WTC11 (cell line): ENCODE results near the gene LY6G6F.

Source experiments
- NFE2L1 ChIP-seq: sonication (generic); formaldehyde crosslinking; IDR thresholded peaks from 2 replicates; pipeline ENCODE4 v1.8.1; 2023; ENCODE audit warnings: missing genetic modification reagents
- SMAD3 ChIP-seq: sonication (generic); formaldehyde crosslinking; IDR thresholded peaks from 2 replicates; pipeline ENCODE4 v1.8.0; 2022; ENCODE audit warnings: missing genetic modification reagents, mild to moderate bottlenecking, borderline replicate concordance
- SOX15 ChIP-seq: fragments of 250-450 bp; sonication (Bioruptor Pico); IDR thresholded peaks from 2 replicates; pipeline ENCODE4 v1.9.0; 2021; ENCODE audit warnings: mild to moderate bottlenecking
- ZNF121 ChIP-seq: sonication (generic); formaldehyde crosslinking; IDR thresholded peaks from 2 replicates; pipeline ENCODE4 v1.8.0; 2023; ENCODE audit warnings: missing genetic modification reagents
- TF ChIP-seq, protein P1 (sequence below): sonication (generic); formaldehyde crosslinking; IDR thresholded peaks from 2 replicates; pipeline ENCODE4 v1.8.0; 2022; ENCODE audit warnings: mild to moderate bottlenecking, missing genetic modification reagents
- TF ChIP-seq, protein P2 (sequence below): fragments of 200-600 bp; IDR thresholded peaks from 2 replicates; pipeline ENCODE4 v1.8.0; 2022; ENCODE audit warnings: antibody characterized with exemption
- TF ChIP-seq, protein P3 (sequence below): sonication (generic); formaldehyde crosslinking; IDR thresholded peaks from 2 replicates; pipeline ENCODE4 v1.8.1; 2023; ENCODE audit warnings: mild to moderate bottlenecking, moderate library complexity, missing genetic modification reagents
- TF ChIP-seq, protein P4 (sequence below): fragments of 250-450 bp; sonication (Bioruptor Pico); IDR thresholded peaks from 2 replicates; pipeline ENCODE4 v2.1.2; 2022; ENCODE audit warnings: mild to moderate bottlenecking, moderate library complexity
- TF ChIP-seq, protein P5 (sequence below): fragments of 250-450 bp; sonication (Bioruptor Pico); IDR thresholded peaks from 2 replicates; pipeline ENCODE4 v1.9.0; 2021; ENCODE audit warnings: mild to moderate bottlenecking, borderline replicate concordance

DNA sequence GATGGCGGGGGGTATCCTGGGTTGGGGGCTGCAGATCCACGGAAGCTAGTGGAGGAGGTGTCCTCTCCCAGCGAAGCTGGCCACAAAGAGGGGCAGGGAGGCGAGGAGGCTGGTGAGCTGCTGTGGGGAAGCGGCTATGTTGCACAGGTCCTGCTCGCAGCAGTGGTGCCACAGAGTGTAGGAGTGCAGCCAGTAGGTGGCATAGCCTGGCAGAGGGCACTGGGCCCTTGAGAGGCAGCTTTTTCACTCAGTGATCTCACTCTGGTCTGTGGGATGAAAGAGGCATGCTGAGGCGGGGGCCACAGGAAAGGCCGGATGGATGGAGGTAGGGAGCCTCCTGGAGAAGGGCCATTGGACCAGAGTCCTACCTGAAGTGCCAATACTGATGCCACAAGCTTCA, 5.6 kb downstream of the LY6G6F start:
- TF ChIP-seq, protein P1, sequence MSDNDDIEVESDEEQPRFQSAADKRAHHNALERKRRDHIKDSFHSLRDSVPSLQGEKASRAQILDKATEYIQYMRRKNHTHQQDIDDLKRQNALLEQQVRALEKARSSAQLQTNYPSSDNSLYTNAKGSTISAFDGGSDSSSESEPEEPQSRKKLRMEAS (CRISPR knock-in tag): no peak
- TF ChIP-seq NFE2L1 (CRISPR knock-in tag) (no peak), SMAD3 (no peak), ZNF121 (CRISPR knock-in tag) (no peak), SOX15 (no peak)
- TF ChIP-seq, protein P2, sequence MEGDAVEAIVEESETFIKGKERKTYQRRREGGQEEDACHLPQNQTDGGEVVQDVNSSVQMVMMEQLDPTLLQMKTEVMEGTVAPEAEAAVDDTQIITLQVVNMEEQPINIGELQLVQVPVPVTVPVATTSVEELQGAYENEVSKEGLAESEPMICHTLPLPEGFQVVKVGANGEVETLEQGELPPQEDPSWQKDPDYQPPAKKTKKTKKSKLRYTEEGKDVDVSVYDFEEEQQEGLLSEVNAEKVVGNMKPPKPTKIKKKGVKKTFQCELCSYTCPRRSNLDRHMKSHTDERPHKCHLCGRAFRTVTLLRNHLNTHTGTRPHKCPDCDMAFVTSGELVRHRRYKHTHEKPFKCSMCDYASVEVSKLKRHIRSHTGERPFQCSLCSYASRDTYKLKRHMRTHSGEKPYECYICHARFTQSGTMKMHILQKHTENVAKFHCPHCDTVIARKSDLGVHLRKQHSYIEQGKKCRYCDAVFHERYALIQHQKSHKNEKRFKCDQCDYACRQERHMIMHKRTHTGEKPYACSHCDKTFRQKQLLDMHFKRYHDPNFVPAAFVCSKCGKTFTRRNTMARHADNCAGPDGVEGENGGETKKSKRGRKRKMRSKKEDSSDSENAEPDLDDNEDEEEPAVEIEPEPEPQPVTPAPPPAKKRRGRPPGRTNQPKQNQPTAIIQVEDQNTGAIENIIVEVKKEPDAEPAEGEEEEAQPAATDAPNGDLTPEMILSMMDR: no peak
- TF ChIP-seq, protein P3, sequence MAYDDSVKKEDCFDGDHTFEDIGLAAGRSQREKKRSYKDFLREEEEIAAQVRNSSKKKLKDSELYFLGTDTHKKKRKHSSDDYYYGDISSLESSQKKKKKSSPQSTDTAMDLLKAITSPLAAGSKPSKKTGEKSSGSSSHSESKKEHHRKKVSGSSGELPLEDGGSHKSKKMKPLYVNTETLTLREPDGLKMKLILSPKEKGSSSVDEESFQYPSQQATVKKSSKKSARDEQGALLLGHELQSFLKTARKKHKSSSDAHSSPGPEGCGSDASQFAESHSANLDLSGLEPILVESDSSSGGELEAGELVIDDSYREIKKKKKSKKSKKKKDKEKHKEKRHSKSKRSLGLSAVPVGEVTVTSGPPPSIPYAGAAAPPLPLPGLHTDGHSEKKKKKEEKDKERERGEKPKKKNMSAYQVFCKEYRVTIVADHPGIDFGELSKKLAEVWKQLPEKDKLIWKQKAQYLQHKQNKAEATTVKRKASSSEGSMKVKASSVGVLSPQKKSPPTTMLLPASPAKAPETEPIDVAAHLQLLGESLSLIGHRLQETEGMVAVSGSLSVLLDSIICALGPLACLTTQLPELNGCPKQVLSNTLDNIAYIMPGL (CRISPR knock-in tag): no peak
- TF ChIP-seq, protein P4, sequence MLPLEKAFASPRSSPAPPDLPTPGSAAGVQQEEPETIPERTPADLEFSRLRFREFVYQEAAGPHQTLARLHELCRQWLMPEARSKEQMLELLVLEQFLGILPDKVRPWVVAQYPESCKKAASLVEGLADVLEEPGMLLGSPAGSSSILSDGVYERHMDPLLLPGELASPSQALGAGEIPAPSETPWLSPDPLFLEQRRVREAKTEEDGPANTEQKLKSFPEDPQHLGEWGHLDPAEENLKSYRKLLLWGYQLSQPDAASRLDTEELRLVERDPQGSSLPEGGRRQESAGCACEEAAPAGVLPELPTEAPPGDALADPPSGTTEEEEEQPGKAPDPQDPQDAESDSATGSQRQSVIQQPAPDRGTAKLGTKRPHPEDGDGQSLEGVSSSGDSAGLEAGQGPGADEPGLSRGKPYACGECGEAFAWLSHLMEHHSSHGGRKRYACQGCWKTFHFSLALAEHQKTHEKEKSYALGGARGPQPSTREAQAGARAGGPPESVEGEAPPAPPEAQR (CRISPR knock-in tag): no peak
- TF ChIP-seq, protein P5, sequence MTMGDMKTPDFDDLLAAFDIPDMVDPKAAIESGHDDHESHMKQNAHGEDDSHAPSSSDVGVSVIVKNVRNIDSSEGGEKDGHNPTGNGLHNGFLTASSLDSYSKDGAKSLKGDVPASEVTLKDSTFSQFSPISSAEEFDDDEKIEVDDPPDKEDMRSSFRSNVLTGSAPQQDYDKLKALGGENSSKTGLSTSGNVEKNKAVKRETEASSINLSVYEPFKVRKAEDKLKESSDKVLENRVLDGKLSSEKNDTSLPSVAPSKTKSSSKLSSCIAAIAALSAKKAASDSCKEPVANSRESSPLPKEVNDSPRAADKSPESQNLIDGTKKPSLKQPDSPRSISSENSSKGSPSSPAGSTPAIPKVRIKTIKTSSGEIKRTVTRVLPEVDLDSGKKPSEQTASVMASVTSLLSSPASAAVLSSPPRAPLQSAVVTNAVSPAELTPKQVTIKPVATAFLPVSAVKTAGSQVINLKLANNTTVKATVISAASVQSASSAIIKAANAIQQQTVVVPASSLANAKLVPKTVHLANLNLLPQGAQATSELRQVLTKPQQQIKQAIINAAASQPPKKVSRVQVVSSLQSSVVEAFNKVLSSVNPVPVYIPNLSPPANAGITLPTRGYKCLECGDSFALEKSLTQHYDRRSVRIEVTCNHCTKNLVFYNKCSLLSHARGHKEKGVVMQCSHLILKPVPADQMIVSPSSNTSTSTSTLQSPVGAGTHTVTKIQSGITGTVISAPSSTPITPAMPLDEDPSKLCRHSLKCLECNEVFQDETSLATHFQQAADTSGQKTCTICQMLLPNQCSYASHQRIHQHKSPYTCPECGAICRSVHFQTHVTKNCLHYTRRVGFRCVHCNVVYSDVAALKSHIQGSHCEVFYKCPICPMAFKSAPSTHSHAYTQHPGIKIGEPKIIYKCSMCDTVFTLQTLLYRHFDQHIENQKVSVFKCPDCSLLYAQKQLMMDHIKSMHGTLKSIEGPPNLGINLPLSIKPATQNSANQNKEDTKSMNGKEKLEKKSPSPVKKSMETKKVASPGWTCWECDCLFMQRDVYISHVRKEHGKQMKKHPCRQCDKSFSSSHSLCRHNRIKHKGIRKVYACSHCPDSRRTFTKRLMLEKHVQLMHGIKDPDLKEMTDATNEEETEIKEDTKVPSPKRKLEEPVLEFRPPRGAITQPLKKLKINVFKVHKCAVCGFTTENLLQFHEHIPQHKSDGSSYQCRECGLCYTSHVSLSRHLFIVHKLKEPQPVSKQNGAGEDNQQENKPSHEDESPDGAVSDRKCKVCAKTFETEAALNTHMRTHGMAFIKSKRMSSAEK: no peak
